GM21576 (cell line): ENCODE results near the gene ZBTB16.

ENCODE experiments used
- ATAC-seq: cut with Tn5 transposase; IDR thresholded peaks from one replicate; pipeline ENCODE4 v1.9.1; 2021; ENCODE audit warnings: mild to moderate bottlenecking, moderate library complexity; ENCODE audit not compliant: unreplicated experiment

The ZBTB16 gene

GRCh38 chr11:114254571-114255146 is 195.1 kb downstream of the ZBTB16 start:
- ATAC-seq = no peak

GRCh38 chr11:114255289-114255688 is 195.8 kb downstream of the ZBTB16 start:
- no peak for ATAC-seq

- no peak for ATAC-seq
Measured at GRCh38 chr11:114256176-114256966, 196.9 kb downstream of the ZBTB16 start.

GRCh38 chr11:114256967-114257286 is 197.4 kb downstream of the ZBTB16 start:
- ATAC-seq = no peak

GRCh38 chr11:114257621-114258558 is 198.4 kb downstream of the ZBTB16 start:
- no peak for ATAC-seq

GRCh38 chr11:114258696-114259095 is 199.2 kb downstream of the ZBTB16 start:
- no peak for ATAC-seq

GRCh38 chr11:114259124-114259526 is 199.6 kb downstream of the ZBTB16 start:
- no peak for ATAC-seq

- no peak for ATAC-seq
Measured at GRCh38 chr11:114259551-114259983, 200.1 kb downstream of the ZBTB16 start.

GRCh38 chr11:114260077-114260476 is 200.6 kb downstream of the ZBTB16 start:
- ATAC-seq = no peak

GRCh38 chr11:114260483-114260882 is 201.0 kb downstream of the ZBTB16 start:
- no peak for ATAC-seq

- ATAC-seq = no peak
Measured at GRCh38 chr11:114261791-114262190, 202.3 kb downstream of the ZBTB16 start.

GRCh38 chr11:114262681-114263512 is 203.4 kb downstream of the ZBTB16 start:
- no peak for ATAC-seq

GRCh38 chr11:114263513-114264170 is 204.1 kb downstream of the ZBTB16 start:
- no peak for ATAC-seq

GRCh38 chr11:114264381-114264780 is 204.9 kb downstream of the ZBTB16 start:
- ATAC-seq = no peak

GRCh38 chr11:114265122-114265878 is 205.8 kb downstream of the ZBTB16 start:
- ATAC-seq = no peak

GRCh38 chr11:114269498-114269897 is 210.0 kb downstream of the ZBTB16 start:
- no peak for ATAC-seq

- ATAC-seq = no peak
Measured at GRCh38 chr11:114270531-114271270, 211.2 kb downstream of the ZBTB16 start.

- no peak for ATAC-seq
Measured at GRCh38 chr11:114271316-114271715, 211.8 kb downstream of the ZBTB16 start.

GRCh38 chr11:114272311-114272710 is 212.8 kb downstream of the ZBTB16 start:
- ATAC-seq = no peak
